ENCODE measurements around the gene CREB3L4.
A peak's percentile ranks its signal among the peaks of the same experiment; 100 is the strongest.
"Not testable (repeated sequence)": the region's sequence is repeated elsewhere in the genome, so short reads cannot be mapped to it uniquely, and the experiment has no call there.

CREB3L4 gene

GRCh38 chr1:153959454-153959853, 8.2 kb upstream of the CREB3L4 start:
- no peak for DNase-seq (ENCODE audit: low read depth)

GRCh38 chr1:153960206-153960605, 7.5 kb upstream of the CREB3L4 start:
- no peak for DNase-seq (ENCODE audit: low read depth)

DNA sequence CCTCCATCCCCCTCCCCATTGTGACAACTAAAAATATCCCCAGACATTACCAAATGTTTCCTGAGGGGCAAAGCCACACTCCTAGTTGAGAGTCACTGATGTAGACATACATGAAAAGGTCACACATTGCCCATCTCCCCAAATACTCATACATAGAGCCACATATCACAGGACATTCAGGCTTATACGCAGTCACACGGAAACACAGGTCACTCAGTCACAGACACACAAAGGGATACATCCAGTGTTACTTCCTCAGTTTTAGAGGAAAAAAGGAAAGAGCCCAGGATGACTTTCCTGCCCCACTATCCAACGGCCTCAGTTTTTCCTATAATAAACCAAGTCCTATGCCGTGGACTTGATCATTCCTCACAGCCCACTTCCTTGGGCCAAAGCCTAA, 6.3 kb upstream of the CREB3L4 start:
- DNase-seq (ENCODE audit: low read depth) = no peak

- DNase-seq (ENCODE audit: low read depth) = no peak
Observed at GRCh38 chr1:153962088-153963029, 5.3 kb upstream of the CREB3L4 start.

DNA sequence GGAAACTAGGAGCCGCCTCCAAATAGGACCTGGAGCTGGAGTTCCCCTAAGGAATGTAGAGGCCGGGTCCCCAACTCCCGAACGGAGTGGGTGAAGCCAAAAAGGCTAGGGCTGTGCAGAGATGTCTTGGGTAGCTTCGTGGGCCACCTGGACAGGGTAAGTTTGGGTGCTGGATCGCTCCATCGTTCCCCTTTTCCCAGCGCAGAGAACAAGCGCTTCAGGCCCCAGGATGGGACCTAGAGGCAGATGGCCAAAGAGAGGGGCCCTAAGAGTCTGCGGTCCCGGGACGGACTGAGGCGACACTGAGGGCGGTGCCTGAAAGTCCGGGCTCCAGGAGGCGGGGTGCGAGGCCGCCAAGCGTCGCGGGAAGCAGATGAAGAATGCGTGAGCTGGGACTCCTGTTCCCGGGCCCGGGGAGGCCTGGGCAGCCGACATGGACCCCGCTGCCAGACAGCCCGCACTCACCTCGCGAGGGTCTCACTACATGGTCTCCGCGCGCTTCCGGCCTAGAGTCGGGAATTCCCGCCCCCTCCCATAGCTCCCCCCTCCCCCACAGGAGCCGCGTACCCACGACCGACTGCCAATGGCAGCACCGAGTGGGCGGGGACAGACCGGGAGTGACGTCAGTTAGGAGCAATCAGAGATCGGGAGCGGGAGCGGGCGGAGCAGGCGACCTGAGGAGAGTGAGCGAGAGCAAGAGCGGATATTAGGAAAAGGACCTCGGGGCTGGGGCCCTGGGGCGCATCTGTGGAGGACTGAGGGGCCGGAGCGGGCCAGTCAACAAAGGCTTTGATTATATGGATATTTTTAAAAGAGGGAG, 4.5 kb upstream of the CREB3L4 start, which contains the start of gene SLC39A1:
TSS of gene SLC39A1 (minus strand) at position 508 of the 820 bp plus-strand sequence. CDS start 822 bp downstream, outside the sequence.
- peak; percentile 88 for DNase-seq (ENCODE audit: low read depth)

DNA sequence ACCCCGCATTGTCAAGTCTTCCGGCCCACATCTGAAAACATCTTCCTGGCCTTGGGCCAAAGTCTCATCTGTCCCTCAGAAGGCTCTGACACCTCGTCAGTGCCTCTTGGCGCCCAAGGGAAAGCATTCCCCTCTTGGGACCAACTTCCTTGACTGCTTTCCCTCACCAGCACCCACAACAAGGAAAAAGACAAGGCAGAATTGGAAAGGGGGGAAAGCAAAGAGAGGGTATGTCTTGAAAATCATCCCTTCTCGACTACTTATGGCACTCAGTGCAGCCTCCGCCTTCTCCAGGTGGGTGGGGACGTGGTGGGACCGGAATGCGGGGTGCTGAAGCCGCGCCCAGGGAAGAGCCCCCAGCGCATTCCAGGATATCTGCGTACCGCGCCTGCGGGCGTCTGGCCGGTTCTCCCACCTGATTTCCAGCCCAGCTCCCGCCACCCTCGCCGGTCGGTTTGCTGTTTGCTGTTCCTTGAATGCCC, 3.8 kb upstream of the CREB3L4 start:
- peak; percentile 45 for DNase-seq (ENCODE audit: low read depth)

- DNase-seq (ENCODE audit: low read depth) = no peak
Observed at GRCh38 chr1:153968000-153968363, 280 bp downstream of the CREB3L4 start.

DNA sequence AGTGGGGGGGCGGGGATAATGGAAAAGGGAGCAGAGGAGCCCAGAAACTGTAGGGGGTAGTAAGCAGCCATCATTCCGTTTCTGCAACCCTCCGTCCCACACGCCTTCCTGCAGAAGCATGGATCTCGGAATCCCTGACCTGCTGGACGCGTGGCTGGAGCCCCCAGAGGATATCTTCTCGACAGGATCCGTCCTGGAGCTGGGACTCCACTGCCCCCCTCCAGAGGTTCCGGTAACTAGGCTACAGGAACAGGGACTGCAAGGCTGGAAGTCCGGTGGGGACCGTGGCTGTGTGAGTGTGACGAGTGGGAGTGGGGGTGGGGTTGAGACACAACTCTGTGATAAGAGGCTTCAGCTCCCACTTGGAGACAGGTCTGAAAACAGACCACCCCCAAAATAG, 706 bp downstream of the CREB3L4 start:
- DNase-seq (ENCODE audit: low read depth) = no peak

GRCh38 chr1:153968972-153969371, 1.3 kb downstream of the CREB3L4 start:
- no peak for DNase-seq (ENCODE audit: low read depth)

DNA sequence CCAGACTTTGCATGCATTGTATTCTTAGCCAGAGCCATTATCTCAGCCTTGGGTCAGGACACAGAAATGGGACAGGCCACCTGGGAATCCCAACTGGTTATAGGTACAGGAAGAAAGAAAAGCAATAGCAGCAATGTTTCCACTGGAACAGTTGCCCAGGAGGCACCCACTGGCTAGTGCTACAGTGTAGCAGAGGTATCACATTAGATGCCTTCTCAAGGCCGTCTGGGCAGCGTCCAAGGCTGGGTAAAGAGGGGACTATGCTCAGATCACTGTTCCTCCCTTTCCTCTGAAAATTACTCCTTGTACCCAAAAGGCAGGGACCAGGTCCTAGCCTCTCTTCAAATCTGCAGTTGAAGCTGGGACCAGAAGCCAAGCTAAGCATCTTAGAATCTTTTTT, 2.6 kb downstream of the CREB3L4 start:
- no peak for DNase-seq (ENCODE audit: low read depth)

DNA sequence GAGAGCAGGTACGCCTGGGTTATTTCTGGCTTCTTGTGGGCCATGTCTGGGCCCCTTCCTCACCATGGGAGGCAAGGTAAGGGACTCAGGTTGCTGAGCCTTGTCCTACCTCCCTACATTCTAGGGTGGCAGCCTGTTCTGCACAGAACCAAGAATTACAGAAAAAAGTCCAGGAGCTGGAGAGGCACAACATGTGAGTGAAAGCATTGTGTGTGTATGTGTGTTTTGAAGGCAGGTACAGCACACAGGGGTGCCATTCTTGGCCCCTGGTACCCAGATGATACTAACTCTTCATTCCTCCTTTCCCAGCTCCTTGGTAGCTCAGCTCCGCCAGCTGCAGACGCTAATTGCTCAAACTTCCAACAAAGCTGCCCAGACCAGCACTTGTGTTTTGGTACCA, 5.4 kb downstream of the CREB3L4 start:
- DNase-seq (ENCODE audit: low read depth) = no peak

GRCh38 chr1:153973525-153973924, 5.8 kb downstream of the CREB3L4 start:
- DNase-seq (ENCODE audit: low read depth) = no peak

GRCh38 chr1:153976819-153977249, 9.1 kb downstream of the CREB3L4 start:
- DNase-seq (ENCODE audit: low read depth) = no peak

GRCh38 chr1:153977250-153978240, 9.8 kb downstream of the CREB3L4 start, which contains the start of gene JTB:
JTB (minus strand) TSS chr1:153977674; CDS start chr1:153977252, 422 bp downstream.
- peak; percentile 47 for DNase-seq (ENCODE audit: low read depth)

GRCh38 chr1:153978274-153978909, 10.7 kb downstream of the CREB3L4 start:
- no peak for DNase-seq (ENCODE audit: low read depth)

GRCh38 chr1:153979091-153979490, 11.4 kb downstream of the CREB3L4 start:
- DNase-seq (ENCODE audit: low read depth) = not testable (repeated sequence)

DNA sequence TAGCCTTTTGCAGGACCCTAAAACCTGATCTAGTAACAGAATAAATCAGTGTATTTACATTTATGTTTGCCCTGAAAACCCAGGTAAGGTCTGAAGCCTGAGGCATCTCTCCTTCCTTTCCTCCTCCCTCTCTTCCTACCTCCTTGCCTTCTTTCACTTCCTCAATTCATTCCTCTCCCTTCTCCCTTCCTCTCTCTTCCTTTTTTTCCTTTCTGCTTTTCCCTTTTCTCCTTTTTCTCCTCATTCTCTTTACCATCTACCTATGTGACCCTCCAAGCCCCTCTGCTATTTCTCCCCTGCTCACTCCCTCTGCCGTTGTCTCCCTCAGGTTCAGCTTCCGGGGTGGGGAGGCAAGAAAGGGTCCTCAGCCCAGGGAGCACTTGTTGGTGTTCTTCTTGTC, 14.0 kb downstream of the CREB3L4 start:
- not testable (repeated sequence) for DNase-seq (ENCODE audit: low read depth)

DNA sequence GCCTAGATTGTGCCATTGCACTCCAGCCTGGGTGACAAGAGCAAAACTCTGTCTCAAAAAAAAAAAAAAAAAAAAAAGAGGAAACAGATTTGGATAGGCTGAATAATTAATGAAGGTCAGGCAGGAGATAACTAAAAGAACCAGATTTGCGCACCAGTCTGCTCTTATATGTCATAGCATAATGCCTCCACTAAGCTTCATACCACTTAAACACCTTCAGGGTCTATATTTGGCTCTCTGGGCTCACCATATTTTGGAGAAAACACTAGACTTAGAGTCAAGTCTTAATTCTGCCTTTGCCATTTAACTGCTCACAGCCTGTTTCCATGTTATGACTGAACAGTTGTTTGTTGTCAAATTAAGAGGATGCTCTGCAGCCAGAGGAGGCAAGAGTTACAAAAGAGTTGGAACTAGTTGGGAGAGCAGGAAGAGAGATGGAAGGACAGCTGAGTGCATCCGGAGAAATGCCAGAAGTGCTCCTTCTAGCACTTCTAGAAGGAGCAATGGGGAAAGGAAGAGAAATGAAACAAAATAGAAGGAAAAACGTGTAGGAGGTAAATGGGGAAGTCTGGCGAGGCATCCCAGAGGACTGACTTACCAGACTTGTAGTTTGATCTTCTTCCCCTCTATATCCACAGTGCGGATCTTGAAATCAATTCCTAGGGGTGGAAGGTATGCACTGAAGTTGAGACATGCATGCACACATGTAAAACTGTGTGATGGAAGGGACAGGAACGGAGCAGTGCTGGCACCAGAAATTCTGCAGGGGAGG, 16.6 kb downstream of the CREB3L4 start:
- no peak for DNase-seq (ENCODE audit: low read depth)

DNA sequence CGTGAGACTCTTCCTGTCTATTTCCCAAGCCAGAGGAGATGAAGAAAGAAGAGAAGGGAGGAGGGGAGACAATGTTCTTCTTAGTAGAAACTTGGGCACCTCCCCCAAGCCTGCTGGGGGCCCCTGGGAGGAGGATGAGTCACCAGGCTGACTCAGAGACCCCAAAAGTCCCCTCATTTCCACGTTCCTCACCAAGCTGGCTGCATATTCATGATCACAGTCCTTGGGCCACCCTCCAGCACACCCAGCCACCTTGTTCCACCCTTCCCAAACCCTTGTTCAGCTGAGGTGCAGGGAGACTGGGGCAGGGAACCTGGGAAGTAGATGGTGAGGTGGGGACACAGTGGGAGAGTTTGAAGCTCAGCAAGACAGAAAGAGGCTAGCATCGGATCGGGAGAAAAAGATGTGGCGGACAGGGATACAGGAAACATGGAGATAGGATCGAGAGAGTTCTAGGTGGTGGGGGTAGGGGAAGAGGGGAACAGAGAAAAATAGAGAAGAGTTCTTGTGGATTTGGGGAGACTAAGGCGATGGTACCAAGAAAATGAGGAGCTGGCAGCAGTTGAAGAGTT, 17.7 kb downstream of the CREB3L4 start:
- DNase-seq (ENCODE audit: low read depth) = peak; percentile 36

Data from HS-27A (cell line).